ENCODE measurements around the gene HOXA4.

The HOXA4 gene

DNA sequence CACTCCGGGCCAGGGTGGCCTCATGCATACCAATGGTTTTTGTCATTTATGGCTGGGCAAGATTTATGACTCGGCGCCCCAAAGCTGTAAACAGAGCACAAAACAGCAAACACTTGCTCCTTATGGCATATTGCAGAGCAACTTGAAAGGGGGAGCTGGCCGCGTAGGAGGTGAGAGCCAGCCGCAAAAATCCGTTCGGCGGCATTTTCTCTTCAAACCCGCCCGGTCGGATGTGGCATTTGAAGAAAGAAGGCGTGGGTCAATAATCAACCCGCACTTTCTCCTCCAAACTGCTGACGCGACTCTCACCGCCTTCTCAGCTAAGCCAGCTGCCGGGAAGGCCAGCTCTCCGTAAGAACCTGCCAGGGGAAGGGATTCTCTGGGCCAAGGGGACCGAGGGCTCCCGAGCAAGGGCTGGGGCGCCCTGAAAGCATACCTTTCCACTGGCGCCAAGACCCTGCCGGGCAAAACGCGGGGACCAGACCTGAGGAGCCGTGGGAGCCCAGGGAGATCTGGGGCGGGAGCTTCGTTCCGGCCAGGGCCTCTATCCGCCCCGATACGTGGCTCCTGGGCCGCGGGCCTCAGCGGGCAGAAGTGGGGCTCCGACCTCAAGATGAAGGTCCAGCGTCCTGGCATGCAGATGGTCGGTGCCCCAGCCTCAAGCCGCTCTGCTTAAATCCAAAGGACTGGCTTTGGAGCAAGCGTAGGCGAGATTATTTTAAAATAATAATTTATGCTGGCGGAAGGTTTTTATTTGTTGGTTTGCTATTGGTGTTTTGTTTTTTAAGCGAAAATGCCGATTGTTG, 15.1 kb downstream of the HOXA4 start:
- DNase-seq, result peak; percentile 78

DNA sequence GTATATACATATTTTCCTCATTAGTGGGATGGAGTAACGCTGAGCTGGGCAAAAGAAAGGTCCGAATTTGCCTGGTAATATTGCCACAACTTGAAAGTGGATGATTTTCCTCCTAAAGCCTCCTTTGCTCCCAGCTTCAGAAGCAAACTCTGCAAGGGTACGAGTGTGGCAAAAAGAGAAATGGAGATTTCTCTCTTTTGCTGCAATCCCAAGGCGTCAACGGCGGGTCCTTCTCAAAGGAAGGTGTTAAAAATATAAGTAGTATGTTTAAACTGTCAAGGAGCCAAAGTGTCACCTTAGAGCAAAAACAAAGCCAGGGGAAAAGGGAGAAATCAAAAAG, 15.7 kb downstream of the HOXA4 start:
- DNase-seq, result peak; percentile 49

- DNase-seq, result peak; percentile 51
Observed at GRCh38 chr7:27113991-27114769, 16.4 kb downstream of the HOXA4 start.

- DNase-seq, result peak; percentile 88
Observed at GRCh38 chr7:27112955-27113949, 17.3 kb downstream of the HOXA4 start.

DNA sequence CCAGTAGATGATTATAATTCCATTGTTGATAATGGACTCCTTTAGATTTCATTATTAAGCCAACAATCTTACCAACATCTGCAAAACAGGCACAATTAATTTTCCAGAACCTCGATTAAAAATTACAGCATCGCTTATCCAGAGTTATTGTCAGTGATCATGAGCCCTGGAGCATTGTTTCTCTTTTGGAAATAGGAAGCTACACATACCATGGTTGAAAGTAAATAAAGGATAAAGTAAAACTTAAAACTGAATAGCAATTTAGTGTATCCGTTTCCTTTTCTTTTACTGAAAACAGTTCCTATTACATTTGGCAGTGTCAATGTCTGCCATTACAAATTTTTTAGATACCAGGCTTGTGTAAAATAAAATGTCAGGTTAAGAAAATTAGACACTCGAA, 18.2 kb downstream of the HOXA4 start:
- DNase-seq, result no peak

GRCh38 chr7:27111751-27112277, 18.7 kb downstream of the HOXA4 start:
- no peak for DNase-seq

- DNase-seq, result peak; percentile 51
Observed at GRCh38 chr7:27111042-27111750, 19.4 kb downstream of the HOXA4 start.

- peak; percentile 85 for DNase-seq
Observed at GRCh38 chr7:27110186-27111031, 20.1 kb downstream of the HOXA4 start.

- peak; percentile 46 for DNase-seq
Observed at GRCh38 chr7:27109466-27110185, 20.9 kb downstream of the HOXA4 start.

GRCh38 chr7:27108390-27109127, 22.0 kb downstream of the HOXA4 start:
- DNase-seq, result peak; percentile 85

DNA sequence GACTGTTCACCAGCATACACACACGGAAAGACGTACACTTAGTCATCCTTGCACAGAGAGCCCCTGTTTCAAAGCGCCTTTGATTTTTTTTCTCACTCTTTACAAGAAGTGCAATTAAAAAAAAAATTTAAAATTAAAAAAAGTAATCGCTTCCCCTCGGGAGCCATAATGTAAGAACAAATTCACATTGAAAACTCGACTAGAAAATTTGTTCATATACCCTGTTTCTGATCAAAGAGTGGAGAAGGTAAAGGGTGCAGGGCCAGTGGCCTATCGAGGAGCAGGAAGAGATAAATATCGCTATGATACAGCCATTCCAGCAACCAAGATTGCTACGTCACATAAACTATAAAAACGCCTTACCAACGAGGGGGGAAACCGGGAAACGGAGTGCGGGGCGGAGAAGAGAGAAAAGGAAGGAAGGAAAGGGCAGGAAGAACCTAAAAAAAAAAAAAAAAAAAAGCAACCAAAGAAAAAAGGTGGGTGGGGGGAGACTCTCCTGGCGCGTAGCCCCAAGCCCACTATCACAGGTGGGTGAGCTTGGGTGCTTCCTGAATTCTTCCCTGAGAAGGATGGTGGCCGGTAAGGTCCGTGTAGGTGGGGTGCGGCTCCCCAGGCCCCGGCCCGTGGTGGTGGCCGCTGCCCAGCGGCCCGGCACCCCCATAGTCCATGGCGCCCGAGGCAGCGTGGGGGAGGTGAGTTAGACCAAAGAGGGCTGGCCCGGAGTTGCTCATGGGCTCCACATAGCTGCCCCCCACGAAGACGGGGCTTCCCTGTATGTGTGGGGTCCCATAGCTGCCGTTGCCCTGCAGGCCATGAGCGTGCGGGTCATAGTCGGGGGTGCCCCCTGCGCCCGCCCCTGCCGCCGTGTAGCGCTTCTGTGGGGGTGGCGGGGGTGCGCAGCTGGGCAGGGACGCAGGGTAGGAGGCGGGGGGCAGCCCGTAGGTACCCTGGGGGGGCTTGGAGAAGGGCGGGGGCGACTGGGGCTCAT, 22.9 kb downstream of the HOXA4 start:
- peak; percentile 35 for DNase-seq

DNA sequence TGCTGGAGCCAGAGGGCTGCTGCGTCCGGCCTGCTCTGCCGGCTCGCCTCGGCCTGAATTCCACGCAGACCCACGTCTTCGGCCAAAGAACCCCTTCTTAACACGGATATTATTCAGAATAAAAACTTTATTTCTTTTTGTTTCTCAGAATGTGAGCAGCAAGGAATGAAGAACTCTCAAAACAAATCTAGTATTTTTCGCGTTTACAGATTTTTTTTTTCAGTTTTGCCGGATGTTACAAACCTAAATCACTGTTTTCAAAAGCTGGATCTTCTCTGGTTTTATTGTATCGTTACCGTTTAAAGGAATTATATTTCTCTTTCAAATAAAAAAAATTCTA, 23.7 kb downstream of the HOXA4 start:
- no peak for DNase-seq

- peak; percentile 85 for DNase-seq
Observed at GRCh38 chr7:27106181-27106900, 24.2 kb downstream of the HOXA4 start.

DNA sequence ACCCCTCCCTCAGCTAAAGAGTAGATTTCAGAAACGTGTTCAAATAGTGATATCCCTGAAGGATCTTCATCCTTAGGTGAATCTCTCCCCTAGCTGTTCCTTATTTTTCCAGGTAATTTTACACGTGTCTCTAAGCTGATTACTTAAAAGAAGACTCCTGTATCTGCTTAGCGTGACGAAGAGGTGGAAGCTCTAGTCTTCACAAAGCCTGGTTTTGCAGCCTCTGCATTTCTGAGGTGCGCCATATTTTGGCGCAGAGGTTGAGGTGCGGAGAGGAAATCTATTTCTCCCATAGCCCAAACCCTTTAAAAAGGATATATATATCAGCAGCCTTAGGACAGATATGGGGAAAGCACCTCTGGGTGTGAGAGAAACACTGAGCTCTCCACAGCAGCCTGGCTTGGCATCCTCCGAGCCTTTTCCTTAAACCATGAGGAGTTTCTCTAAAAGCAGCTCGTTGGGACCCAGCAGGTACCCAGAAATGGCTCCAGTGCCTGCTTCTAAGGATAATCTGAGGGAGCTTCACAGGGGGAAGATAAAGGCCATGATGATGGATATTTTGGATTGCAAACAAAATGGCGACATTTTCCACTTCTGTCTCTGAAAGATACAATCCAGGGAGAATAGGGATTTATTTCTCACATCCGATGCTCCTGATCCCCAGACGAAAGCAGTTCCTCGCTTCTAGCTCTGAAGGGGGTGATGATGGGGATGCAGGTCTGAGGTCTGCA, 25.1 kb downstream of the HOXA4 start:
- no peak for DNase-seq

- DNase-seq, result no peak
Observed at GRCh38 chr7:27104341-27105058, 26.1 kb downstream of the HOXA4 start.

DNA sequence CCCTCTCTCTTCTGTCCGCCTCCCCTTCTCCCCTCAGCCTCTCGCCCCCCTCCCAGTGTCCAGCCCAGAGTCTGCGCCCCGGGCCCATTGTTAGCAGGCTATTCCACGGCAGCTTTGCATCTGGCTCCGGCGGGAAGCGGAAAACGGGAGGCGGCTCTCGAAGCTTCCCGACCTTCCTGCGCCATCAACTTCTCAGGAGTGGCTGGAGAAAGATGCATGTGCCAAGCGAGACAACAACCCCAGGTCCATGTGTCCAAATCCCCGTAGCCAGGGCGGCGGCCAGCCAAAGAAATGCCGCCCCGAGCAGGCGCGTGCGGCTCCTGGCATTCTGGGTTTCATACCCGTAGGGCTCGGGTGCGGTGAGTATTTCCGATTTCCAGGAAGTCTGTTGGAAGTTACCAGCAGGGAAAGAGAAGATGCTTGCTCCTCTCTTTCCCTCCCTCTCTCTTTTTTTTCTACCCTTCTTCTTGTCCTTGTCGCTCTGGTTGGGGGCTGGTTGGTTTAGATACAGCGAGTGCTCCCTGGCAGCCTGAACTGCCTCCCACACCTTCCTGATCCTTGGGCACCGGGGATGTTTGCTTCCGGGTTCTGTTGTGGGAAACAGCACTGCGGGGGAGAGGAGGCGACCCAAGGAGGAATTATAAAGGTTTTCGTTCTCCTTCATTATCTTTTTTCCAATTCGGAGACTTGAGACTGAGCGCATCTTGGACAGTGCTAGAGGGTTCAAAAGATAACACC, 26.9 kb downstream of the HOXA4 start:
- no peak for DNase-seq

All from islet precursor cell (in vitro differentiated cells).